GM12801 (cell line): ENCODE data around the gene KAT6B.

Experiments used
- TF ChIP-seq, protein P1 (sequence below): IDR thresholded peaks from one replicate; pipeline ENCODE4 v1.5.1; 2011; ENCODE audit warnings: control low read depth; ENCODE audit not compliant: insufficient read length; ENCODE audit errors: extremely low read depth

KAT6B gene

DNA sequence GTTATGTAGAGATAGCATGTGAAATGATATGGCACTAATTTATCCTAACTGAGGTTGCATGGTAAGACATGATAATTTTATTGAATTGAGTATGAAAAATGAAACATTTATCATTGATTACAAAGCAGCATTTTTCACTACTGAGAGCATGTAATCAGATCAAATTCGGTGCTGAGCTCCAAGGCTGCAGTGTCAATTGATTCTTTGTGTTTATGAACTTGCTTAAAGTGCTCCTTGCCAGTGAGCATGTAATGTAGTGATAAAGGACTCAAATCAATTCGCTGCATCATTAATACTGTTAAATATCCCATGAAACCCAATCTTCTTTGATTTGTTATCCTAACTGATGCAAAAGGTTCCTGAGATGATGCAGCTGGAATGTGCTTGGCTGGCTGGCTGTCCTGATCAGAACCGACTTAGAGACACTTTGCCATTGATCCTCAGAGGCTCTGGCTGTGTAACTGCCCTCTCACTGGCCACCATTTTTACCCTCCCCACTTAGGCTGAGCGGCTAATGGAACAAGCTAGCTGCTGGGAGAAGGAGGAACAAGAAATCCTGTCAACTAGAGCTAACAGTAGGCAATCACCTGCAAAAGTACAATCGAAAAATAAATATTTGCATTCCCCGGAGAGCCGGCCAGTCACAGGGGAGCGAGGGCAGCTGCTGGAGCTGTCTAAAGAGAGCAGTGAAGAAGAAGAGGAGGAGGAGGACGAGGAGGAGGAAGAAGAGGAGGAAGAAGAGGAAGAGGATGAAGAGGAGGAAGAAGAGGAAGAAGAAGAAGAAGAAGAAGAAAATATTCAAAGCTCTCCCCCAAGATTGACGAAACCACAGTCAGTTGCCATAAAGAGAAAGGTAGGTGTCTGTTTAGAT is 195.2 kb downstream of the KAT6B start:
- TF ChIP-seq, protein P1, sequence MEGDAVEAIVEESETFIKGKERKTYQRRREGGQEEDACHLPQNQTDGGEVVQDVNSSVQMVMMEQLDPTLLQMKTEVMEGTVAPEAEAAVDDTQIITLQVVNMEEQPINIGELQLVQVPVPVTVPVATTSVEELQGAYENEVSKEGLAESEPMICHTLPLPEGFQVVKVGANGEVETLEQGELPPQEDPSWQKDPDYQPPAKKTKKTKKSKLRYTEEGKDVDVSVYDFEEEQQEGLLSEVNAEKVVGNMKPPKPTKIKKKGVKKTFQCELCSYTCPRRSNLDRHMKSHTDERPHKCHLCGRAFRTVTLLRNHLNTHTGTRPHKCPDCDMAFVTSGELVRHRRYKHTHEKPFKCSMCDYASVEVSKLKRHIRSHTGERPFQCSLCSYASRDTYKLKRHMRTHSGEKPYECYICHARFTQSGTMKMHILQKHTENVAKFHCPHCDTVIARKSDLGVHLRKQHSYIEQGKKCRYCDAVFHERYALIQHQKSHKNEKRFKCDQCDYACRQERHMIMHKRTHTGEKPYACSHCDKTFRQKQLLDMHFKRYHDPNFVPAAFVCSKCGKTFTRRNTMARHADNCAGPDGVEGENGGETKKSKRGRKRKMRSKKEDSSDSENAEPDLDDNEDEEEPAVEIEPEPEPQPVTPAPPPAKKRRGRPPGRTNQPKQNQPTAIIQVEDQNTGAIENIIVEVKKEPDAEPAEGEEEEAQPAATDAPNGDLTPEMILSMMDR = no peak

DNA sequence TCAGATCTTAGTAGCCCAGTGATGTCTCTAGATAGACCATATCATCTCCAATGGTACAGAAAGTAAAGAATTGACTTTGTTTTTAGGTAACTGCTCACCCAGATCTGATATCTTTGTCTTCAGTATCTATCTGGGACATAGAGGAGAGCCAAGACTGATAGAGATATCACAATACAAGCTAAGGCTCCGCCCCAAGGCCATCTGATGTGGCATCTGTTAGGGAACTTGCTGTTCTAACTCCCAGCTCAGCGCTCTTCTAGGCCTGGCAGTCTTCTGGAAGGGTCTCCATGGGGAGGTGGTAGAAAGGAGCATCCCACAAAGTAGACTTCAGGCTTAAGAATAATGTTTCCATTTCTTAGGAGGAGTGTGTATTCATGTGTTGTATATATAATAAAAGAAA is 196.7 kb downstream of the KAT6B start:
- TF ChIP-seq, protein P1 = no peak

DNA sequence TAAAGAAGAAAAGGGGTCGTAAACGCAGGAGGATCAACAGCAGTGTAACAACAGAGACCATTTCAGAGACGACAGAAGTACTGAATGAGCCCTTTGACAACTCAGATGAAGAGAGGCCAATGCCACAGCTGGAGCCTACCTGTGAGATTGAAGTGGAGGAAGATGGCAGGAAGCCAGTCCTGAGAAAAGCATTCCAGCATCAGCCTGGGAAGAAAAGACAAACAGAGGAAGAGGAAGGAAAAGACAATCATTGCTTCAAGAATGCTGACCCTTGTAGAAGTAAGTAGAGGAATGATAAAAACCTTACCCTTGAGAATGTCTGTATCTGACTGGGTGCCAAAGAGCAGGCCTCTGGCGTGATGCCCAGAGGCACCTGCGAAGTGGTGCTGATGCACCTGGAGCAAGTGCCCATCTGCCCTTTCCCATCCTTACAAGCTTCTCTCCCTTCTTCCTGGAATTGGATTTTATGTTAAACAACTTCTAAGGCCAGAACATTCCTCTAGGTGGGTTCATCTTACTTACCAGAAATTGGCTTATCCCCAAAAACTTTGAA is 198.6 kb downstream of the KAT6B start:
- TF ChIP-seq, protein P1 = no peak

DNA sequence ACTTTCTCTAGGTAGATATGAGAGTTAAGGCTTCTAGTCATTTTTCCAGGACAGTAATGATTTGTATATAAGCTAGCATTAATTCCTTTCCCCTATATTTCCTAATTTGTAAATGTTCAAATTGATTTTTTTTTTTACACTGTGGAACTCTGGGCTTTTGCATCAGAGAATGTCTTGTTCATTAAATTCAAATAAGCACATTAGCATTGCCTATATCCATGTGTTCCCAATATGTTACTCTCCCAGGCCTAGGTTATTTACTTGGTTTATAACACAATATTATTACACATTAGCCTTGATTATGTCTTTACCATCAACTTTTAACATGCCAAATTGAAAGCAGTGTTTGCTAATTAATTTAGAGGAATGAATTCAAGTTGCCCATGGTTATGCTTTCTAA is 201.6 kb downstream of the KAT6B start:
- TF ChIP-seq, protein P1 = no peak

DNA sequence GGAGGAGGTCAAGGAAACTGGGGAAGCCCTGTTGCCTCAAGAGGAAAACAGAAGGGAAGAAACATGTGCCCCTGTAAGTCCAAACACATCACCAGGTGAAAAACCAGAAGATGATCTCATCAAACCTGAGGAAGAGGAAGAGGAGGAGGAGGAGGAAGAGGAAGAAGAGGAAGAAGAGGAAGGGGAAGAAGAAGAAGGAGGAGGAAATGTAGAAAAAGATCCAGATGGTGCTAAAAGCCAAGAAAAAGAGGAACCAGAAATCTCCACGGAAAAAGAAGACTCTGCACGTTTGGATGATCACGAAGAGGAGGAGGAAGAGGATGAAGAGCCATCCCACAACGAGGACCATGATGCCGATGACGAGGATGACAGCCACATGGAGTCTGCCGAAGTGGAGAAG is 202.3 kb downstream of the KAT6B start:
- TF ChIP-seq, protein P1 = no peak

DNA sequence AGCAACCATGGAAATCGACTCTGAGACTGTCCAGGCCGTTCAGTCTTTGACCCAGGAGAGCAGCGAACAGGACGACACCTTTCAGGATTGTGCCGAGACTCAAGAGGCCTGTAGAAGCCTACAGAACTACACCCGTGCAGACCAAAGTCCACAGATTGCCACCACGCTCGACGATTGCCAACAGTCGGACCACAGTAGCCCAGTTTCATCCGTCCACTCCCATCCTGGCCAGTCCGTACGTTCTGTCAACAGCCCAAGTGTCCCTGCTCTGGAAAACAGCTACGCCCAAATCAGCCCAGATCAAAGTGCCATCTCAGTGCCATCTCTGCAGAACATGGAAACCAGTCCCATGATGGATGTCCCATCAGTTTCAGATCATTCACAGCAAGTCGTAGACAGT is 203.0 kb downstream of the KAT6B start:
- TF ChIP-seq, protein P1 = no peak

DNA sequence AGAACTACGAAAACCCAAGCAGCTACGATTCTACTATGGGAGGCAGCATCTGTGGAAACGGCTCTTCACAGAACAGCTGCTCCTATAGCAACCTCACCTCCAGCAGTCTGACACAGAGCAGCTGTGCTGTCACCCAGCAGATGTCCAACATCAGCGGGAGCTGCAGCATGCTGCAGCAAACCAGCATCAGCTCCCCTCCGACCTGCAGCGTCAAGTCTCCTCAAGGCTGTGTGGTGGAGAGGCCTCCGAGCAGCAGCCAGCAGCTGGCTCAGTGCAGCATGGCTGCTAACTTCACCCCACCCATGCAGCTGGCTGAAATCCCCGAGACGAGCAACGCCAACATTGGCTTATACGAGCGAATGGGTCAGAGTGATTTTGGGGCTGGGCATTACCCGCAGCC is 203.5 kb downstream of the KAT6B start:
- TF ChIP-seq, protein P1 = no peak
